Tibial nerve (tissue), 4 donors: ENCODE results near the gene MINDY3.

Source experiments
- EP300 ChIP-seq, 2 donors: sonication (generic); formaldehyde crosslinking; IDR thresholded peaks; one replicate each; pipeline ENCODE4 v1.6.1; 2017; ENCODE audit warnings: antibody characterized with exemption in 2 of 2, mild to moderate bottlenecking in 1 of 2
- POLR2A ChIP-seq, 2 donors: fragments of 450-650 bp; IDR thresholded peaks; one replicate each; pipeline ENCODE4 v1.6.1; 2017; ENCODE audit warnings: antibody characterized with exemption in 2 of 2, mild to moderate bottlenecking in 2 of 2, moderate library complexity in 2 of 2
- TF ChIP-seq, protein P1 (sequence below), 5 experiments: fragments of 200-600 bp in 3 of 5; fragments of 450-650 bp in 2 of 5; sonication (generic) in 3 of 5; IDR thresholded peaks; one replicate each; pipeline ENCODE4 v1.5.1; 2016 to 2019; ENCODE audit warnings: antibody characterized with exemption in 5 of 5, mild to moderate bottlenecking in 3 of 5, moderate library complexity in 2 of 5

DNA sequence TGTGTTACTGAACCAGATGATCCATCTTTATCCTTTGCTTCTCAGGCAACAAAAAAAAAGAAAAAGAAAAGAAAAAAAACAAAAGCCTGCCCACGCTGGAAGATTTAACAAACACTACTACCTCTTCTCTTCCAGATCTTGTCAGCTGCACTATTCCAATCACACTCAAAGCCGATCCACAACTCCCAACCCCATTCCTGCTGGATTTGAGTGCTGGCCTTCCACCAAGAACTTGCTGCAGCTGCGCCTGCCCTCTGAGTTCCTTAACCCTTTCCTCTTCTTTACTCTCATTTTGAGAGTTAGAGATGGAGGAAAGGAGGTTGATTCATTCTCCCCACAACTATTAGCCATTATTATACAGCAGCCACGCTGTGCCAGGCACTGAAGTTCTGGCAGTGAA, 124.5 kb downstream of the MINDY3 start:
- TF ChIP-seq, protein P1, sequence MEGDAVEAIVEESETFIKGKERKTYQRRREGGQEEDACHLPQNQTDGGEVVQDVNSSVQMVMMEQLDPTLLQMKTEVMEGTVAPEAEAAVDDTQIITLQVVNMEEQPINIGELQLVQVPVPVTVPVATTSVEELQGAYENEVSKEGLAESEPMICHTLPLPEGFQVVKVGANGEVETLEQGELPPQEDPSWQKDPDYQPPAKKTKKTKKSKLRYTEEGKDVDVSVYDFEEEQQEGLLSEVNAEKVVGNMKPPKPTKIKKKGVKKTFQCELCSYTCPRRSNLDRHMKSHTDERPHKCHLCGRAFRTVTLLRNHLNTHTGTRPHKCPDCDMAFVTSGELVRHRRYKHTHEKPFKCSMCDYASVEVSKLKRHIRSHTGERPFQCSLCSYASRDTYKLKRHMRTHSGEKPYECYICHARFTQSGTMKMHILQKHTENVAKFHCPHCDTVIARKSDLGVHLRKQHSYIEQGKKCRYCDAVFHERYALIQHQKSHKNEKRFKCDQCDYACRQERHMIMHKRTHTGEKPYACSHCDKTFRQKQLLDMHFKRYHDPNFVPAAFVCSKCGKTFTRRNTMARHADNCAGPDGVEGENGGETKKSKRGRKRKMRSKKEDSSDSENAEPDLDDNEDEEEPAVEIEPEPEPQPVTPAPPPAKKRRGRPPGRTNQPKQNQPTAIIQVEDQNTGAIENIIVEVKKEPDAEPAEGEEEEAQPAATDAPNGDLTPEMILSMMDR (IDR thresholded peaks at IDR 0.05) = no peak
- TF ChIP-seq POLR2A (IDR thresholded peaks at IDR 0.05) = no peak
- TF ChIP-seq EP300 (IDR thresholded peaks at IDR 0.05) = no peak
